ENCODE measurements around the gene GALNT16. TPM values are rescaled to one million over a fixed set of nuclear protein-coding genes. Genes with fewer than 3 reads are reported as not detected.

GALNT16 gene
- total RNA-seq, 4 donors from 2014 or later = 5.8 to 18.4 (median 10.5) TPM

GRCh38 chr14:69357544-69358200, 97.7 kb downstream of the GALNT16 start:
- Histone ChIP-seq H3K36me3 (no peaks in the 10 kb centered on the region), H3K27ac (replicated peaks in 1 of 4) (no peak overlapping the region), H3K27me3 (no peaks in the 10 kb centered on the region), H3K9me3 (no peaks in the 10 kb centered on the region), H3K4me1 (peaks cover 6 to 19% (median 15%) of the 10 kb centered on the region in 4 donors), H3K4me3 (no peak overlapping the region)
- TF ChIP-seq POLR2AphosphoS5 (IDR thresholded peaks at IDR 0.05) (no peak), EP300 (IDR thresholded peaks at IDR 0.05) (no peak), POLR2A (IDR thresholded peaks at IDR 0.05; ENCODE audit: low read depth) (no peak), CTCF (IDR thresholded peaks at IDR 0.05) (no peak)
- no peak for DNase-seq (ENCODE audit: extremely low spot score)
- 94% methylated on average over 7 of the region's 7 CpGs for WGBS
- intact Hi-C loops (cut with DNase I) = no loop called here

GRCh38 chr14:69358233-69358963, 98.4 kb downstream of the GALNT16 start:
- Histone ChIP-seq H3K27me3 (no peaks in the 10 kb centered on the region), H3K36me3 (no peaks in the 10 kb centered on the region), H3K4me1 (peaks cover 6 to 19% (median 17%) of the 10 kb centered on the region in 4 donors), H3K27ac (replicated peaks in 1 of 4) (no peak overlapping the region), H3K9me3 (no peaks in the 10 kb centered on the region), H3K4me3 (no peak overlapping the region)
- intact Hi-C loops (cut with DNase I) = no loop called here
- WGBS = 79% methylated on average over 8 of the region's 12 CpGs
- TF ChIP-seq POLR2AphosphoS5 (IDR thresholded peaks at IDR 0.05) (no peak), EP300 (IDR thresholded peaks at IDR 0.05) (no peak), POLR2A (IDR thresholded peaks at IDR 0.05; ENCODE audit: low read depth) (no peak), CTCF (IDR thresholded peaks at IDR 0.05) (no peak)
- no peak for DNase-seq (ENCODE audit: extremely low spot score)

DNA sequence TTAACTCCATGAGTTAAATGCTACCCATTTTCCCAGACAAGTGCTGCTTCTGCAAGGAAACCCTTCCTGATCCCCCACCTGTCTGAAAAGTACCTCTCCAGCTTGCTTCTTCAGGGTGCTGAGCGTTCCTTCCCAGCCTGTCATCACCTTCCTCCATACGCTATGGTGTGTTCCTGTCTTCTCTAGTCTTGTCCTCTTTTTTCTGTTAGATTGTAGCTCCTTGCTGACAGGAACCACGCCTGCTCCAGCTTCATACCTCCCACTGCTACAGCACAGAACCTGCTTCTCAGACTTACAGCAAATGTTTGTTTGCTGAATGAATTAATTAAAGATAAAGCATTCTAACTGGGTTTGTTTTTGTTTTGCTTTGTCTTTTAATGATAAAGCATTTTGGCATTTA, 99.0 kb downstream of the GALNT16 start:
- Histone ChIP-seq H3K4me3 (no peak overlapping the region), H3K36me3 (no peaks in the 10 kb centered on the region), H3K27ac (replicated peaks in 1 of 4) (no peak overlapping the region), H3K27me3 (no peaks in the 10 kb centered on the region), H3K9me3 (no peaks in the 10 kb centered on the region), H3K4me1 (peaks cover 6 to 23% (median 17%) of the 10 kb centered on the region in 4 donors)
- no peak for DNase-seq (ENCODE audit: extremely low spot score)
- intact Hi-C loops (cut with DNase I) = no loop called here
- TF ChIP-seq POLR2A (IDR thresholded peaks at IDR 0.05; ENCODE audit: low read depth) = no peak
- no peak for TF ChIP-seq EP300 (IDR thresholded peaks at IDR 0.05)
- no peak for TF ChIP-seq CTCF (IDR thresholded peaks at IDR 0.05)
- no peak for TF ChIP-seq POLR2AphosphoS5 (IDR thresholded peaks at IDR 0.05)
- 88% methylated on average over 3 of the region's 3 CpGs for WGBS

DNA sequence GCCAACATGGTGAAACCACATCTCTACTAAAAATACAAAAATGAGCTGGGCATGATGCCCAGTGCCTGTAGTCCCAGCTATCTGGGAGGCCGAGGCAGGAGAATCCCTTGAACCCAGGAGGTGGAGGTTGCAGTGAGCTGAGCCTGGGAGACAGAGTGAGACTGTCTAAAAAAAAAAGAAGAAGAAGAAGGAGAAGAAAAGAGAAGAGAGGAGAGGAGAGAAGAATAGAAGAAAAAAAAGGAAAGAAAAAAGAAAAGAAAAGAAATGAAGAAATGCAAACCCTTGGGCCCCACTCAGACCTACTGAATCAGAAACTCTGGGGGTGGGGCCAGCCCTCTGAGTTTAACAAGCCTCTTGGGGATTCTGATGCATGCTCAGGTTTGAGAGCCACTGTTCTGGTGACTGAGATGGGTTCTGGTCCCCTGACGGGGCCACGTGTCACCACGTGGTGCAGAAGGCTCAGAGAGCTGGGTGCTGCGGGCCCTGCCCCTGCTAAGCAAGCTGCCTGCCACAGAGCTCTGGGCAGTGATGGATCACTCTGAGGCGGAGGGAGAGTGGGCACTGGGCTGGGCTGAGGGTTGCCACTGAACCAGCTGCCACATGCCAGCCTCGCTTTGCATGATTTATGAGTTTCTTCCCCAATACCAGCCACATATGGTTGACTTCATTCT, 100.6 kb downstream of the GALNT16 start:
- peaks cover 6 to 16% (median 8%) of the 10 kb centered on the region in 4 donors for H3K4me1 ChIP-seq
- H3K36me3 ChIP-seq = no peaks in the 10 kb centered on the region
- intact Hi-C loops (cut with DNase I) = loop anchor here (5.0 kb wide), 1 partner anchor 118 kb away; no protein-coding TSS in a partner anchor
- H3K9me3 ChIP-seq = no peaks in the 10 kb centered on the region
- H3K27ac ChIP-seq (replicated peaks in 1 of 4) = no peak overlapping the region
- DNase-seq (ENCODE audit: extremely low spot score) = no peak
- no peaks in the 10 kb centered on the region for H3K27me3 ChIP-seq
- 91% methylated on average over 6 of the region's 7 CpGs for WGBS
- H3K4me3 ChIP-seq = no peak overlapping the region
- no peak for TF ChIP-seq POLR2AphosphoS5 (IDR thresholded peaks at IDR 0.05)
- no peak for TF ChIP-seq EP300 (IDR thresholded peaks at IDR 0.05)
- TF ChIP-seq CTCF (IDR thresholded peaks at IDR 0.05) = no peak
- no peak for TF ChIP-seq POLR2A (IDR thresholded peaks at IDR 0.05; ENCODE audit: low read depth)

Data from esophagus muscularis mucosa (tissue), 4 donors.